ENCODE results near the gene NETO1.

NETO1 gene

GRCh38 chr18:72727776-72728175, 140.0 kb downstream of the NETO1 start:
- no peak for DNase-seq (ENCODE audit: low read depth in 2 of 2, low spot score in 1 of 2)

GRCh38 chr18:72727038-72727655, 140.6 kb downstream of the NETO1 start:
- DNase-seq (ENCODE audit: low read depth in 2 of 2, low spot score in 1 of 2): no peak

- DNase-seq (ENCODE audit: low read depth in 2 of 2, low spot score in 1 of 2): no peak
Observed at GRCh38 chr18:72726201-72726600, 141.6 kb downstream of the NETO1 start.

DNA sequence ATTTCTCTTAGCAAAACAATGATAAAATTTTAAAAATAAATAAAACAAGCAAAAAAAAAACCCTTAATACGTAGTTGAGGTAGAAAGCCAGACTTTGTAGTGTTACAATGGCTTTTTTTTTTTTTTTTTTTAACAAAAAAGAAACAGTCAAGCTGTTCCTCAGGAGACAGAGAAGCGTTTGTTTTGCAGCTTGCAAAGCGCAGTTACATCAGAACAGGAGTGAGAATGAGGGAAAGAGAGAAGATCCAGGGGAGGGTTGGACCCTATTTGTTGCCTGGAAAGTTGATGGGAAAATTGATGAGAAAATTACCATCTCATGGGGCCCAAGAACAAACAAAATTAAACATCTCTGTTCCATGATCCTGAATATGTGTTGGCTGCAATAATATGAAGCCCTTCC, 146.5 kb downstream of the NETO1 start:
- no peak for DNase-seq (ENCODE audit: low read depth in 2 of 2, low spot score in 1 of 2)

DNA sequence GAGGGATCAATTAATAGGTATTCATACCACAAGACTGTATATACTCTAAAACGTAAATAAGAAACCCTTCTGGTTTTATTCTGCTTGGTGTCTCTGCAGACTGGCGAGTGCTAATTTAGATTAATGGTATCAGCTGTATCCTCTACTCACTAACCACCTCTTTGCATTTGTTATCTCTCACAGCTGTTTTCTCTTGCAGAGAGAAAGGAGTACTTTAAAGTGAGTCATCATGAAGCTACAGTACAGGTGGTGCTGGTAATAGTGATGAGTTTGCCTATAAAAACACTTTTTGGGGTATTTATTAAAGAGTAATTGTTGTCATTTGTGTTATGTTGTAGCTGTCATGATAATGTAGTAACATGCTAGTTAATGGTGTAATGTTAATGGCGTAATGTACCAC, 147.7 kb downstream of the NETO1 start:
- no peak for DNase-seq (ENCODE audit: low read depth in 2 of 2, low spot score in 1 of 2)

- DNase-seq (ENCODE audit: low read depth in 2 of 2, low spot score in 1 of 2): no peak
Observed at GRCh38 chr18:72704202-72704601, 163.6 kb downstream of the NETO1 start.

DNA sequence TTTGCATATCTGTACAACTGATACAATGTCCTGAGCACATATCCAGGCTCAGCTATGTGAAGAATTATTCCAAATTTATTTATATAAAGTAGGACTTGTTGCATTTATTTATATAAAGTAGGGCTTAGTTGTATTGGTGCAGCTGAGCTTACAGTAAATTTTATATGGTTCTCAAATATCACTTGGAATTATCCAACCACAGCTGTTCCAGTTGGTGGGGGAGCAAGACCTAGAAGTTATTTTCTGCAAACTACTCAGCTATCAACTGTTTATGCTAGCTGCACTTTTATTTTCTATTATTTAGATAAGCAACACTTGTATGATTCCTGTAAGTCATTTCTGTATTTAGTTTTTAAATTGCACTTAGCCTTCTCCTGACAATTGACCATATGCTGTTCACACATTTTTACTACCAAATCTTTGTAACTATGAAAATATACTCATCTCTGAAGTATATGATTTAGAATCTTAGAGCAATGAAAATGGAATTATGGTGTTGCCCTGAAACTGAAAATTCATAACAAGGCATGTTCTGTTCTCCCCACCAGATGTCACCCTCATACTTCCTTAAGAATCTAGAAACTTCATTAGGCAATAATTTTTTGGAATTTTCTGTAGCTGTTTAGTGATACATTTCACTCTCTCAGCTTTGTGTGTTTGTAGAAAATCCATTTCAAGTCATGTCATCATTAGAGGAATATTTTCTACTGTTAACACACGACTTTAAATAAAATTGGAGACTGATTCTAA, 166.7 kb downstream of the NETO1 start:
- DNase-seq (ENCODE audit: low read depth in 2 of 2, low spot score in 1 of 2): no peak

DNA sequence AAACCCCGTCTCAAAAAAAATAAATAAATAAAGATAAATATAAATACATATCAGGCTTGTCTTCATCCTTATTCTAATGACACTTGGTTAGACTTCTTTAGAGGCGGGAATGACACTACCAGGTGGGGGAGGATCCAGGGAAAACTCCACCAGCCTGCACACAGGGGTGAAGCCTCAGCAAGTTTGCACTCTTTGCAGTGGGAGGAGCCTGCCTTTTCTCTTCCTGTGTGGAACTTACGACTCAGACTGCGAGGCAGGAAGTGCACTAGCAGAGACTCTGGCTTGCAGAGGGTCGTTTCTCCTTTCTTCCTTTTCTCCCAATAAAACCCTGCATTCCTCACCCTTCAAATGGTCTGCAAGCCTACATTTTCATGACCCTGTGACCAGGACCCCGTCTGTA, 170.1 kb downstream of the NETO1 start:
- no peak for DNase-seq (ENCODE audit: low read depth in 2 of 2, low spot score in 1 of 2)

- no peak for DNase-seq (ENCODE audit: low read depth in 2 of 2, low spot score in 1 of 2)
Observed at GRCh38 chr18:72692595-72692994, 175.2 kb downstream of the NETO1 start.
